ENCODE data around the gene JARID2. TPM values are rescaled to one million over a fixed set of nuclear protein-coding genes. Genes with fewer than 3 reads are reported as not detected.

The JARID2 gene
- total and polyA plus RNA-seq, 9 of the 15 experiments (the other 6 are each of a cell fraction or from before 2014, with no cell fraction given), result 5.0 to 29.0 (median 15.6) TPM

DNA sequence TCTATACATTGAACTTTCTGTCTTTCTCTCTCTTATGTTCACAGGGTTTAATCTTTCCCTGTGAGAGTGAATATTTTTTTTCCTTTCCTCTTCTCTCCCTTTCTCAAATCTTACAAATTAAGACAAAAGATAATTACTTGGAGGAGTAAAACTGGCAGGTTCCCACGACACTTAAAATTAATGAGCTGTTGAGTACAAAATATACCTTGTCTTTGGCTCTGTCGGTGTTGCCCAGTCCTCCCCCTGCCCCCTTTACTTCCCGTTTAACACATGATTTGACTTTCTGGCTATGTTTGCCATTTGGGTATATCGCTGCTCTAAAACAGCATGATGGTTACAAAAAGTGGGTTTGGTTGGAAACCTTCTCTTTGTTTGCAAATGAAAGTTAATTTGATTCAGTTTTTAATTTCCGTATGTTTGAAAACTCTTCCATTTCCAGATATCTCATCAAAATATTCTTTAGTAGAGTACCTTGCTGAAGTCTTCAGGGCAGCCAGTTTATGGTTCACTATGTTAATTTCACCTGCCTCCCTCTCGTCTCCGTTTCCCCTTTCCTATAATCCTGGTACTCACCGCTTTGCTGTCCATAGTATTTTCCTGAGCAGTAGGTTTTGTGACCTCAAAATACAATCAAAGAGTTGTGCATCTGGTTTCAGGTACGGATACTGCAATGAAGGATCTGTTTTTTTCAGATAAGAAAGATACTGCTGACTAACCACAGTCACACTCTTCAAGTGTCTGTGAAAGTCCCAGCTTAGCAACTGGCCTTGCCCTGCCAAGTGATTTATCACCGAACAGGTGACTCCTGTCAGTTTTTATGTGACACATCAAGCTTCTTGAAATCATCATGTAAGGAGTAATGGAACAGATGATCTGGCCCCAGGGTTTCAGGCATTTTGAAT, 235.8 kb downstream of the JARID2 start (continued):
- TF ChIP-seq, protein P1, sequence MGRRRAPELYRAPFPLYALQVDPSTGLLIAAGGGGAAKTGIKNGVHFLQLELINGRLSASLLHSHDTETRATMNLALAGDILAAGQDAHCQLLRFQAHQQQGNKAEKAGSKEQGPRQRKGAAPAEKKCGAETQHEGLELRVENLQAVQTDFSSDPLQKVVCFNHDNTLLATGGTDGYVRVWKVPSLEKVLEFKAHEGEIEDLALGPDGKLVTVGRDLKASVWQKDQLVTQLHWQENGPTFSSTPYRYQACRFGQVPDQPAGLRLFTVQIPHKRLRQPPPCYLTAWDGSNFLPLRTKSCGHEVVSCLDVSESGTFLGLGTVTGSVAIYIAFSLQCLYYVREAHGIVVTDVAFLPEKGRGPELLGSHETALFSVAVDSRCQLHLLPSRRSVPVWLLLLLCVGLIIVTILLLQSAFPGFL (CRISPR knock-in tag; IDR thresholded peaks at IDR 0.05), result 0 out of 2 replicates have a peak, but pooled peaks have one; percentile 40
- peak; percentile 47; the same call in 1 of the 2 replicates for TF ChIP-seq GATAD2B (IDR thresholded peaks at IDR 0.05; ENCODE audit: borderline replicate concordance)
- peak; percentile 77 for TF ChIP-seq C11orf30 (IDR thresholded peaks at IDR 0.05; ENCODE audit: low read depth)
- no peak for TF ChIP-seq PHF21A (IDR thresholded peaks at IDR 0.05; ENCODE audit: borderline replicate concordance, low read depth)
- peak; percentile 96 for TF ChIP-seq KDM1A (IDR thresholded peaks at IDR 0.05)
- peak; percentile 66; the same call in 1 of the 2 replicates for TF ChIP-seq MAFK (IDR thresholded peaks at IDR 0.05; ENCODE audit: low read length)
- TF ChIP-seq, protein P2, sequence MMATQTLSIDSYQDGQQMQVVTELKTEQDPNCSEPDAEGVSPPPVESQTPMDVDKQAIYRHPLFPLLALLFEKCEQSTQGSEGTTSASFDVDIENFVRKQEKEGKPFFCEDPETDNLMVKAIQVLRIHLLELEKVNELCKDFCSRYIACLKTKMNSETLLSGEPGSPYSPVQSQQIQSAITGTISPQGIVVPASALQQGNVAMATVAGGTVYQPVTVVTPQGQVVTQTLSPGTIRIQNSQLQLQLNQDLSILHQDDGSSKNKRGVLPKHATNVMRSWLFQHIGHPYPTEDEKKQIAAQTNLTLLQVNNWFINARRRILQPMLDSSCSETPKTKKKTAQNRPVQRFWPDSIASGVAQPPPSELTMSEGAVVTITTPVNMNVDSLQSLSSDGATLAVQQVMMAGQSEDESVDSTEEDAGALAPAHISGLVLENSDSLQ (IDR thresholded peaks at IDR 0.05), result peak; percentile 98
- TF ChIP-seq STAT5A (IDR thresholded peaks at IDR 0.05; ENCODE audit: borderline replicate concordance, low read length), result peak; percentile 77
- TF ChIP-seq, protein P3, sequence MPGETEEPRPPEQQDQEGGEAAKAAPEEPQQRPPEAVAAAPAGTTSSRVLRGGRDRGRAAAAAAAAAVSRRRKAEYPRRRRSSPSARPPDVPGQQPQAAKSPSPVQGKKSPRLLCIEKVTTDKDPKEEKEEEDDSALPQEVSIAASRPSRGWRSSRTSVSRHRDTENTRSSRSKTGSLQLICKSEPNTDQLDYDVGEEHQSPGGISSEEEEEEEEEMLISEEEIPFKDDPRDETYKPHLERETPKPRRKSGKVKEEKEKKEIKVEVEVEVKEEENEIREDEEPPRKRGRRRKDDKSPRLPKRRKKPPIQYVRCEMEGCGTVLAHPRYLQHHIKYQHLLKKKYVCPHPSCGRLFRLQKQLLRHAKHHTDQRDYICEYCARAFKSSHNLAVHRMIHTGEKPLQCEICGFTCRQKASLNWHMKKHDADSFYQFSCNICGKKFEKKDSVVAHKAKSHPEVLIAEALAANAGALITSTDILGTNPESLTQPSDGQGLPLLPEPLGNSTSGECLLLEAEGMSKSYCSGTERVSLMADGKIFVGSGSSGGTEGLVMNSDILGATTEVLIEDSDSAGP (CRISPR knock-in tag; IDR thresholded peaks at IDR 0.05), result no peak
- no peak for TF ChIP-seq POLR2B (IDR thresholded peaks at IDR 0.05; ENCODE audit: low read depth, partially characterized antibody)
- peak; percentile 74 to 90 for TF ChIP-seq TRIM24 (IDR thresholded peaks at IDR 0.05)
- peak; percentile 60 for TF ChIP-seq ATF7 (IDR thresholded peaks at IDR 0.05)
- TF ChIP-seq FOSL1 (tag; conservative IDR thresholded peaks at IDR 0.05), result peak; percentile 90
- peak; percentile 83 for TF ChIP-seq LEF1 (IDR thresholded peaks at IDR 0.05)
- TF ChIP-seq NCOR1 (IDR thresholded peaks at IDR 0.05), result peak; percentile 87
- peak; percentile 84 for TF ChIP-seq HDAC3 (IDR thresholded peaks at IDR 0.05; ENCODE audit: borderline replicate concordance, partially characterized antibody)
- TF ChIP-seq JUND (IDR thresholded peaks at IDR 0.05; ENCODE audit: borderline replicate concordance, low read depth, low read length), result peak; percentile 85
- peak; percentile 86; the same call in 2 of the 3 replicates for TF ChIP-seq JUND (tag; IDR thresholded peaks at IDR 0.05; ENCODE audit: borderline replicate concordance, low read depth, low read length)
- peak; percentile 95 for TF ChIP-seq HDAC2 (IDR thresholded peaks at IDR 0.05)
- TF ChIP-seq MEIS2 (IDR thresholded peaks at IDR 0.05; ENCODE audit: partially characterized antibody), result peak; percentile 100
- TF ChIP-seq NFXL1 (CRISPR knock-in tag; IDR thresholded peaks at IDR 0.05), result no peak
- TF ChIP-seq ZNF589 (CRISPR knock-in tag; IDR thresholded peaks at IDR 0.05; ENCODE audit: low read depth), result peak; percentile 72; the same call in 1 of the 2 replicates
- peak in 1 of 2 experiments; percentile 80; a peak in 2 of 4 replicates for TF ChIP-seq ARNT (IDR thresholded peaks at IDR 0.05)

All from K562 (cell line).